CD4-positive, alpha-beta T cell (primary cell): ENCODE measurements around the gene PIK3C2B. TPM values are rescaled to one million over a fixed set of nuclear protein-coding genes. Genes with fewer than 3 reads are reported as not detected.

Experiments used
- ATAC-seq: fragments of 200-7000 bp; cut with Tn5 transposase; one replicate; pipeline ENCODE4 v1.10.0; 2022; ENCODE audit warnings: mild to moderate bottlenecking; ENCODE audit not compliant: poor library complexity
- CTCF ChIA-PET: fragments of 350-600 bp; sonication (Branson Sonifier 250); formaldehyde crosslinking; loops from one replicate; lab custom pipeline; 2021; ENCODE audit warnings: antibody characterized with exemption, inconsistent platforms; lab: Charles Lee
- POLR2A ChIA-PET: fragments of 350-600 bp; sonication (Branson Sonifier 250); formaldehyde crosslinking; loops from one replicate; lab custom pipeline; 2021; ENCODE audit warnings: antibody characterized with exemption, inconsistent platforms; lab: Charles Lee
- DNase-seq, 14 experiments: peaks; one replicate each; pipeline ENCODE4 v3.0.0-alpha.2; 2013 to 2020; ENCODE audit warnings: mixed read lengths in 2 of 14
- H3K27ac ChIP-seq, 2 donors: one replicate each; pipeline versions ENCODE4 v1.5.1 to v1.7.0; 2013; ENCODE audit warnings: low read length in 2 of 2, low read depth in 1 of 2, mild to moderate bottlenecking in 1 of 2
- H3K27me3 ChIP-seq, 2 experiments: 1 replicate in 1 of 2; 2 replicates in 1 of 2; pipeline versions ENCODE4 v1.6.1 to v1.7.0; 2013; ENCODE audit warnings: low read length in 2 of 2, control low read depth in 1 of 2, mild to moderate bottlenecking in 1 of 2, moderate library complexity in 1 of 2; ENCODE audit not compliant: insufficient read depth in 2 of 2, control insufficient read depth in 1 of 2
- H3K36me3 ChIP-seq: one replicate; pipeline ENCODE4 v1.6.1; 2013; ENCODE audit warnings: low read length, control low read depth; ENCODE audit not compliant: insufficient read depth
- H3K4me1 ChIP-seq: one replicate; pipeline ENCODE4 v1.6.1; 2013; ENCODE audit warnings: low read length, control low read depth; ENCODE audit not compliant: insufficient read depth
- H3K4me3 ChIP-seq: one replicate; pipeline ENCODE4 v1.5.1; 2013; ENCODE audit warnings: mild to moderate bottlenecking, low read length, moderate library complexity
- H3K9me3 ChIP-seq, 2 experiments: 1 replicate in 1 of 2; 2 replicates in 1 of 2; pipeline versions ENCODE4 v1.6.1 to v1.7.0; 2013; ENCODE audit warnings: low read length in 2 of 2, mild to moderate bottlenecking in 2 of 2, control low read depth in 1 of 2, moderate library complexity in 1 of 2; ENCODE audit not compliant: control insufficient read depth in 1 of 2, insufficient read depth in 1 of 2
- H3K27ac Mint-ChIP-seq: one replicate; pipeline ENCODE4 v1.8.0; 2020; ENCODE audit warnings: mixed read lengths
- H3K27me3 Mint-ChIP-seq: one replicate; pipeline ENCODE4 v1.8.0; 2021; ENCODE audit warnings: mixed read lengths
- H3K36me3 Mint-ChIP-seq: one replicate; pipeline ENCODE4 v1.8.0; 2021; ENCODE audit warnings: low read depth, mixed read lengths
- H3K4me1 Mint-ChIP-seq: one replicate; pipeline ENCODE4 v1.8.0; 2021; ENCODE audit warnings: low read depth, mixed read lengths
- H3K4me3 Mint-ChIP-seq: one replicate; pipeline ENCODE4 v1.8.0; 2020; ENCODE audit warnings: mild to moderate bottlenecking, mixed read lengths
- H3K9me3 Mint-ChIP-seq: one replicate; pipeline ENCODE4 v1.8.0; 2020; ENCODE audit warnings: mixed read lengths
- CTCF ChIP-seq: fragments of 200-600 bp; IDR thresholded peaks from one replicate; pipeline ENCODE4 v1.8.0; 2022; ENCODE audit warnings: antibody characterized with exemption, mild to moderate bottlenecking
- intact Hi-C, 2 experiments: fragments of 100-400 bp; cut with DNase I in 1 of 2; cut with micrococcal nuclease in 1 of 2; formaldehyde crosslinking; loops; one replicate each; pipeline versions ENCODE4 v1.15.1 to v1.9.0; 2023 to 2025; cut with DNase I, micrococcal nuclease
- total RNA-seq, 174 experiments: library from RNA in 2 of 174; stranded (reverse) in 2 of 174; gene quantifications; one replicate each; pipeline ENCODE4 v1.2.3 and lab custom pipeline; 2021 to 2026

The PIK3C2B gene
- total RNA-seq, 2 experiments from 2014 or later: 25.5 to 27.1 TPM

GRCh38 chr1:204465546-204466415 is 28.8 kb downstream of the PIK3C2B start:
- peak in 2 of 14 experiments; percentile 40 to 53 for DNase-seq
- Mint-ChIP-seq H3K9me3 (no peaks in the 10 kb centered on the region), H3K27me3 (no peaks in the 10 kb centered on the region), H3K4me1 (peaks cover 46% of the 10 kb centered on the region), H3K36me3 (peaks cover 81% of the 10 kb centered on the region), H3K4me3 (no peak overlapping the region), H3K27ac (peak overlapping the region; percentile 61)
- H3K36me3 ChIP-seq: peaks cover 42% of the 10 kb centered on the region
- ATAC-seq: no peak
- no peaks in the 10 kb centered on the region for H3K27me3 ChIP-seq
- no peak overlapping the region for H3K4me3 ChIP-seq
- no peak overlapping the region for H3K27ac ChIP-seq
- POLR2A ChIA-PET: interaction anchor here (1.5 kb wide), 1 partner anchor 29 kb away, joined by 4 read pairs; the partner anchor contains the start of gene PIK3C2B
- CTCF ChIA-PET: interaction anchor here (1.4 kb wide), 1 partner anchor 38 kb away, joined by 3 read pairs; no protein-coding TSS in a partner anchor
- H3K4me1 ChIP-seq: peaks cover 56% of the 10 kb centered on the region
- H3K9me3 ChIP-seq: no peaks in the 10 kb centered on the region
- intact Hi-C loops: no loop called here
- no peak for TF ChIP-seq CTCF

- H3K27ac Mint-ChIP-seq: peak overlapping the region; percentile 61
Observed at GRCh38 chr1:204464701-204465100, 29.9 kb downstream of the PIK3C2B start.

GRCh38 chr1:204464187-204464631 is 30.4 kb downstream of the PIK3C2B start:
- ChIA-PET CTCF (interaction anchor here (1.6 kb wide), 1 partner anchor 9 kb away, joined by 3 read pairs; no protein-coding TSS in a partner anchor), POLR2A (interaction anchor here (0.8 kb wide), 1 partner anchor 30 kb away, joined by 3 read pairs; no protein-coding TSS in a partner anchor)
- peaks cover 69% of the 10 kb centered on the region for H3K4me1 ChIP-seq
- DNase-seq (peak in 2 of 14 experiments; percentile 20 to 31), ATAC-seq (peak; percentile 54)
- no peaks in the 10 kb centered on the region for H3K27me3 Mint-ChIP-seq
- peak overlapping the region; percentile 38 for H3K4me3 Mint-ChIP-seq
- H3K9me3 Mint-ChIP-seq: no peaks in the 10 kb centered on the region
- H3K36me3 ChIP-seq: peaks cover 54% of the 10 kb centered on the region
- no peaks in the 10 kb centered on the region for H3K27me3 ChIP-seq
- H3K4me3 ChIP-seq: no peak overlapping the region
- peaks cover 81% of the 10 kb centered on the region for H3K36me3 Mint-ChIP-seq
- peaks cover 55% of the 10 kb centered on the region for H3K4me1 Mint-ChIP-seq
- H3K27ac ChIP-seq: no peak overlapping the region
- intact Hi-C loops: no loop called here
- peak overlapping the region; percentile 61 for H3K27ac Mint-ChIP-seq
- H3K9me3 ChIP-seq: no peaks in the 10 kb centered on the region
- TF ChIP-seq CTCF: no peak

More at GRCh38 chr1:204464701-204465100, 29.9 kb downstream of the PIK3C2B start:
- Mint-ChIP-seq H3K27me3 (no peaks in the 10 kb centered on the region), H3K4me1 (peaks cover 55% of the 10 kb centered on the region), H3K9me3 (no peaks in the 10 kb centered on the region), H3K4me3 (no peak overlapping the region), H3K36me3 (peaks cover 81% of the 10 kb centered on the region)
- no peak for TF ChIP-seq CTCF
- Histone ChIP-seq H3K9me3 (no peaks in the 10 kb centered on the region), H3K4me1 (peaks cover 66% of the 10 kb centered on the region), H3K36me3 (peaks cover 53% of the 10 kb centered on the region), H3K27ac (no peak overlapping the region), H3K27me3 (no peaks in the 10 kb centered on the region), H3K4me3 (no peak overlapping the region)
- POLR2A ChIA-PET: interaction anchor here (0.8 kb wide), 1 partner anchor 29 kb away, joined by 3 read pairs; no protein-coding TSS in a partner anchor
- ATAC-seq: no peak
- DNase-seq: no peak
- CTCF ChIA-PET: interaction anchor here (1.6 kb wide), 1 partner anchor 9 kb away, joined by 3 read pairs; no protein-coding TSS in a partner anchor
- intact Hi-C loops: no loop called here
